ENCODE data around the gene SLC5A5. TPM values are rescaled to one million over a fixed set of nuclear protein-coding genes. Genes with fewer than 3 reads are reported as not detected.

Gene SLC5A5
- total RNA-seq, 1 experiment from 2014 or later = 6.3 TPM

- no peak overlapping the region for H3K4me3 ChIP-seq (ENCODE audit: low read depth in 2 of 2, low read length in 2 of 2)
- ChIA-PET CTCF (interaction anchor here (1.0 kb wide), 1 partner anchor 70 kb away, joined by 3 read pairs; the partner anchor contains the start of gene CCDC124), POLR2A (interaction anchor here (0.6 kb wide), 1 partner anchor 36 kb away, joined by 13 read pairs; no protein-coding TSS in a partner anchor)
- ATAC-seq = no peak
- no peak for TF ChIP-seq TCF7L2 (IDR thresholded peaks at IDR 0.05; ENCODE audit: low read depth, low read length)
- no peak for TF ChIP-seq POLR2AphosphoS5 (IDR thresholded peaks at IDR 0.05; ENCODE audit: low read depth, low read length)
- no peak for TF ChIP-seq REST (IDR thresholded peaks at IDR 0.05; ENCODE audit: insufficient read depth in 1 of 2, low read depth in 2 of 2, low read length in 1 of 2)
- TF ChIP-seq SIN3A (IDR thresholded peaks at IDR 0.05; ENCODE audit: borderline replicate concordance, insufficient read depth, low read depth, low read length) = no peak
- TF ChIP-seq CTCF (IDR thresholded peaks at IDR 0.05) = no peak
- no peaks in the 10 kb centered on the region for H3K9me3 ChIP-seq (ENCODE audit: control insufficient read depth, insufficient read depth, low read depth, low read length)
- H3K4me1 ChIP-seq (ENCODE audit: control insufficient read depth, insufficient read depth, low read length) = peaks cover 29% of the 10 kb centered on the region
- in situ Hi-C loops (cut with HindIII; ENCODE audit: low pct_unique_long_range_greater_than_20kb, low sequenced_read_pairs) (no loop called here), intact Hi-C loops (cut with micrococcal nuclease; ENCODE audit: unreplicated experiment) (no loop called here)
- no peak for DNase-seq (ENCODE audit: low read depth, low spot score)
- H3K36me3 ChIP-seq (ENCODE audit: control insufficient read depth, insufficient read depth, low read length) = peaks cover 17% of the 10 kb centered on the region
- no TSS peak for BruUV-seq (replicated peaks)
- H3K27ac ChIP-seq (ENCODE audit: low read length) = peak overlapping the region; percentile 98
- H3K27me3 ChIP-seq (ENCODE audit: control insufficient read depth, insufficient read depth, low read length) = no peaks in the 10 kb centered on the region
These were observed 8.8 kb upstream of the SLC5A5 start for GRCh38 chr19:17862711-17863519.

GRCh38 chr19:17863520-17864182 lies 8.1 kb upstream of the SLC5A5 start:
- no peak overlapping the region for H3K4me3 ChIP-seq (ENCODE audit: low read depth in 2 of 2, low read length in 2 of 2)
- CTCF ChIA-PET = interaction anchor here (1.0 kb wide), 1 partner anchor 69 kb away, joined by 3 read pairs; the partner anchor contains the start of gene CCDC124
- BruUV-seq (replicated peaks) = no TSS peak
- ATAC-seq (no peak), DNase-seq (ENCODE audit: low read depth, low spot score) (no peak)
- H3K36me3 ChIP-seq (ENCODE audit: control insufficient read depth, insufficient read depth, low read length) = peaks cover 17% of the 10 kb centered on the region
- POLR2A ChIA-PET = interaction anchor here (0.6 kb wide), 1 partner anchor 35 kb away, joined by 13 read pairs; no protein-coding TSS in a partner anchor
- in situ Hi-C loops (cut with HindIII; ENCODE audit: low pct_unique_long_range_greater_than_20kb, low sequenced_read_pairs) (no loop called here), intact Hi-C loops (cut with micrococcal nuclease; ENCODE audit: unreplicated experiment) (no loop called here)
- H3K9me3 ChIP-seq (ENCODE audit: control insufficient read depth, insufficient read depth, low read depth, low read length) = no peaks in the 10 kb centered on the region
- H3K27me3 ChIP-seq (ENCODE audit: control insufficient read depth, insufficient read depth, low read length) = no peaks in the 10 kb centered on the region
- TF ChIP-seq POLR2AphosphoS5 (IDR thresholded peaks at IDR 0.05; ENCODE audit: low read depth, low read length) (no peak), CTCF (IDR thresholded peaks at IDR 0.05) (no peak), SIN3A (IDR thresholded peaks at IDR 0.05; ENCODE audit: borderline replicate concordance, insufficient read depth, low read depth, low read length) (no peak), TCF7L2 (IDR thresholded peaks at IDR 0.05; ENCODE audit: low read depth, low read length) (no peak), REST (IDR thresholded peaks at IDR 0.05; ENCODE audit: insufficient read depth in 1 of 2, low read depth in 2 of 2, low read length in 1 of 2) (no peak)
- peak overlapping the region; percentile 51; the same call in 1 of the 2 replicates for H3K27ac ChIP-seq (ENCODE audit: low read length)
- peaks cover 29% of the 10 kb centered on the region for H3K4me1 ChIP-seq (ENCODE audit: control insufficient read depth, insufficient read depth, low read length)
